A549 (cell line): ENCODE results near the gene CDK5R1. TPM values are rescaled to one million over a fixed set of nuclear protein-coding genes. Genes with fewer than 3 reads are reported as not detected.

ENCODE experiments used
- ATAC-seq, 2 experiments: fragments of 200-7000 bp in 1 of 2; fragments of >200 bp in 1 of 2; cut with Nextera tagmentation in 1 of 2; cut with Tn5 transposase in 1 of 2; 3 replicates each; pipeline versions ENCODE4 v1.8.0 to v1.9.1; 2018 to 2020; ENCODE audit warnings: mild to moderate bottlenecking in 1 of 2, moderate library complexity in 1 of 2
- CTCF ChIA-PET: fragments of 300-600 bp; sonication (Branson Sonifier 250); formaldehyde crosslinking; extraction: SDS; loops from one replicate; lab custom pipeline; 2021; ENCODE audit warnings: antibody characterized with exemption, inconsistent platforms; lab: Yijun Ruan, JAX
- POLR2A ChIA-PET: fragments of 350-600 bp; formaldehyde crosslinking; extraction: SDS; loops from one replicate; lab custom pipeline; 2021; ENCODE audit warnings: antibody characterized with exemption, inconsistent platforms; lab: Yijun Ruan, JAX
- DNase-seq, 2 experiments: peaks; one replicate each; pipeline versions ENCODE4 v3.0.0 to v3.0.0-alpha.2; 2011 to 2016; ENCODE audit warnings: low read depth in 1 of 2, low spot score in 1 of 2
- FAIRE-seq: peaks from 2 replicates; lab custom pipeline; 2011; peaks lifted over from hg19 to GRCh38; lab: Jason Lieb, UNC
- H3K27ac ChIP-seq, 2 experiments: fragments of >200 bp; sonication (Bioruptor Twin); formaldehyde crosslinking; 3 replicates each; pipeline ENCODE4 v1.5.1; 2016 to 2017
- H3K4me1 ChIP-seq: fragments of >200 bp; sonication (Bioruptor Twin); formaldehyde crosslinking; 3 replicates; pipeline ENCODE4 v1.6.1; 2016
- H3K4me2 ChIP-seq: fragments of >200 bp; sonication (Bioruptor Twin); formaldehyde crosslinking; 3 replicates; pipeline ENCODE4 v1.6.1; 2016
- H3K4me3 ChIP-seq: fragments of >200 bp; sonication (Bioruptor Twin); formaldehyde crosslinking; 3 replicates; pipeline ENCODE4 v1.5.1; 2016
- H3K9me3 ChIP-seq: fragments of >200 bp; sonication (Bioruptor Twin); formaldehyde crosslinking; 3 replicates; pipeline ENCODE4 v1.6.1; 2016
- CBX2 ChIP-seq: fragments of 200-600 bp; sonication (generic); IDR thresholded peaks from 2 replicates; pipeline ENCODE4 v1.6.1; 2016; ENCODE audit warnings: low read depth, mild to moderate bottlenecking, borderline replicate concordance
- CEBPB ChIP-seq, 2 experiments: fragments of >200 bp in 1 of 2; sonication (Bioruptor Twin) in 1 of 2; formaldehyde crosslinking in 1 of 2; IDR thresholded peaks; 2 replicates each; pipeline ENCODE4 v1.6.1; 2012 to 2016
- CHD2 ChIP-seq: fragments of 150-350 bp; IDR thresholded peaks from 2 replicates; pipeline ENCODE4 v1.6.1; 2014; ENCODE audit warnings: low read length; ENCODE audit not compliant: partially characterized antibody
- CHD4 ChIP-seq: fragments of 200-600 bp; sonication (generic); IDR thresholded peaks from 2 replicates; pipeline ENCODE4 v1.6.1; 2016; ENCODE audit warnings: antibody characterized with exemption, mild to moderate bottlenecking, borderline replicate concordance
- EHMT2 ChIP-seq: fragments of 200-600 bp; sonication (generic); IDR thresholded peaks from 2 replicates; pipeline ENCODE4 v1.6.1; 2016; ENCODE audit warnings: antibody characterized with exemption, low read depth, mild to moderate bottlenecking, moderate library complexity
- ESRRA ChIP-seq: fragments of 150-350 bp; IDR thresholded peaks from 2 replicates; pipeline ENCODE4 v1.6.1; 2014; ENCODE audit warnings: mild to moderate bottlenecking, low read length, borderline replicate concordance
- FOSB ChIP-seq: fragments of 250-450 bp; sonication (Bioruptor Pico); IDR thresholded peaks from 2 replicates; pipeline ENCODE4 v1.5.0; 2020; ENCODE audit warnings: mild to moderate bottlenecking, moderate library complexity
- FOSL2 ChIP-seq, 2 experiments: fragments of 450-650 bp in 1 of 2; fragments of >200 bp in 1 of 2; sonication (Bioruptor Twin) in 1 of 2; formaldehyde crosslinking; IDR thresholded peaks; 2 replicates each; pipeline versions ENCODE4 v1.5.0 to v1.6.1; 2016 to 2020; ENCODE audit warnings: mild to moderate bottlenecking in 1 of 2, moderate library complexity in 1 of 2
- GATA3 ChIP-seq: IDR thresholded peaks from 2 replicates; pipeline ENCODE4 v1.6.1; 2012; ENCODE audit warnings: borderline replicate concordance
- HOXA7 ChIP-seq: fragments of 250-450 bp; sonication (Bioruptor Pico); IDR thresholded peaks from 2 replicates; pipeline ENCODE4 v1.5.0; 2020; ENCODE audit warnings: mild to moderate bottlenecking, moderate library complexity
- HOXB13 ChIP-seq: fragments of 250-450 bp; sonication (Bioruptor Pico); IDR thresholded peaks from 2 replicates; pipeline ENCODE4 v1.5.0; 2020; ENCODE audit warnings: low read depth, mild to moderate bottlenecking, moderate library complexity
- JUNB ChIP-seq: fragments of >200 bp; sonication (Bioruptor Twin); formaldehyde crosslinking; IDR thresholded peaks from 2 replicates; pipeline ENCODE4 v1.6.1; 2016
- KDM1A ChIP-seq: fragments of 200-600 bp; sonication (generic); IDR thresholded peaks from 2 replicates; pipeline ENCODE4 v1.6.1; 2016; ENCODE audit warnings: low read depth, mild to moderate bottlenecking
- KDM5A ChIP-seq: fragments of 200-600 bp; sonication (generic); IDR thresholded peaks from 2 replicates; pipeline ENCODE4 v1.6.1; 2016; ENCODE audit warnings: antibody characterized with exemption, mild to moderate bottlenecking
- POLR2A ChIP-seq: IDR thresholded peaks from 2 replicates; pipeline ENCODE4 v1.6.1; 2012; ENCODE audit warnings: mild to moderate bottlenecking, low read length
- POLR2AphosphoS2 ChIP-seq: conservative IDR thresholded peaks from 2 replicates; pipeline ENCODE4 v1.6.1; 2012; ENCODE audit warnings: low read length, improper control_type of control experiment, inconsistent platforms
- RFX5 ChIP-seq: fragments of 450-650 bp; IDR thresholded peaks from 2 replicates; pipeline ENCODE4 v1.7.1; 2014; ENCODE audit warnings: antibody characterized with exemption, mild to moderate bottlenecking, moderate library complexity
- RNF2 ChIP-seq: fragments of 200-600 bp; sonication (generic); IDR thresholded peaks from 2 replicates; pipeline ENCODE4 v1.6.1; 2016; ENCODE audit warnings: low read depth, mild to moderate bottlenecking, antibody characterized with exemption, moderate library complexity, borderline replicate concordance
- SREBF2 ChIP-seq: fragments of 450-650 bp; IDR thresholded peaks from 2 replicates; pipeline ENCODE4 v1.6.1; 2014; ENCODE audit warnings: mild to moderate bottlenecking, moderate library complexity
- ZNF302 ChIP-seq: fragments of 250-450 bp; sonication (Bioruptor Pico); IDR thresholded peaks from 2 replicates; pipeline ENCODE4 v1.9.0; 2021; ENCODE audit warnings: inconsistent platforms, mild to moderate bottlenecking, moderate library complexity
- ZSCAN20 ChIP-seq: fragments of 250-450 bp; sonication (Bioruptor Pico); IDR thresholded peaks from 2 replicates; pipeline ENCODE4 v1.8.0; 2022; ENCODE audit warnings: mild to moderate bottlenecking, moderate library complexity
- WGBS: methylation state at CpG from one replicate; pipeline ENCODE4 v1.1.6; 2017; ENCODE audit errors: missing lambda C conversion rate; 5-methylcytosine and 5-hydroxymethylcytosine counted together
- polyA plus RNA-seq, 4 experiments: library from polyadenylated mRNA; depleted of rRNA in 3 of 4; stranded (reverse); fragments of >200 nt; fragmentation: RNase III in 1 of 4; extraction: RNeasy Plus Mini Kit Qiagen cat#74134 plus additional on column Dnase treatment in 1 of 4; gene quantifications; 2 replicates in 3 of 4; 3 replicates in 1 of 4; pipeline ENCODE4 v1.2.3, GENCODE V29; 2011 to 2017
- TF ChIP-seq, protein P1 (sequence below): fragments of 200-600 bp; sonication (generic); IDR thresholded peaks from 2 replicates; pipeline ENCODE4 v1.6.1; 2016; ENCODE audit warnings: antibody characterized with exemption, mild to moderate bottlenecking, moderate library complexity
- TF ChIP-seq, protein P2 (sequence below): IDR thresholded peaks from 2 replicates; pipeline ENCODE4 v1.6.1; 2012
- TF ChIP-seq, protein P3 (sequence below): fragments of >200 bp; sonication (Bioruptor Twin); formaldehyde crosslinking; IDR thresholded peaks from 2 replicates; pipeline ENCODE4 v1.6.1; 2016

Gene CDK5R1
- polyA plus RNA-seq, 2 of the 4 experiments (the other 2 are of a cell fraction), result 0.93 to 2.8 TPM

DNA sequence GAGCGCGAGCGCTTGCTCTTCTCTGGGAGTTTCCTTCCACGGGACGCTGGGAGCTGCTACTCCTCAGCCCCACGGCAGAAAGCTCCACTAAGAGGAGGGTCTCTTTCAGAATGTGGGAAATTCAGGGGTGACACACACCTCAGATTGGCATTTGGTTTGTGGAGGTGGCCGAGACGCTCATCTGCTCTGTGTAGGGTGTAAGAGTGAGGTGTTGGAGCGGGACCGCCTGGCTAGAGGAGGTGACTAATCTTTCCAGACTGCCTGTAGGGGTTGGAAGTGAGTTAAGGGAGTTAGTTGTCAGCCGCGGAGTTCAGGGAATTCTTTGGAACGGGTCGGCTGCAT, 41.7 kb upstream of the CDK5R1 start:
- DNase-seq, result peak; percentile 61 to 70
- ATAC-seq, result peak; percentile 63 to 76
- 3% methylated on average over 14 of the region's 14 CpGs for WGBS
- FAIRE-seq, result no peak
- Histone ChIP-seq H3K27ac (peak overlapping the region; percentile 95 to 97), H3K4me2 (peak overlapping the region; percentile 84), H3K4me1 (peaks cover 19% of the 10 kb centered on the region), H3K4me3 (peak overlapping the region; percentile 92), H3K9me3 (no peaks in the 10 kb centered on the region)
- POLR2A ChIA-PET, result interaction anchor here (0.8 to 2.0 kb wide), 8 partner anchors 10 to 432 kb away, joined by 3 to 7 read pairs (median 3); partner anchors contain the start of genes CDK5R1, MYO1D and ZNF207
- CTCF ChIA-PET, result interaction anchor here (1.0 to 9.8 kb wide), 21 partner anchors 9 to 310 kb away, joined by 3 to 138 read pairs (median 8); partner anchors contain the start of gene C17orf75
- no peak for TF ChIP-seq EHMT2
- no peak for TF ChIP-seq ZNF302 (CRISPR knock-in tag)
- no peak for TF ChIP-seq RNF2
- TF ChIP-seq, protein P1, sequence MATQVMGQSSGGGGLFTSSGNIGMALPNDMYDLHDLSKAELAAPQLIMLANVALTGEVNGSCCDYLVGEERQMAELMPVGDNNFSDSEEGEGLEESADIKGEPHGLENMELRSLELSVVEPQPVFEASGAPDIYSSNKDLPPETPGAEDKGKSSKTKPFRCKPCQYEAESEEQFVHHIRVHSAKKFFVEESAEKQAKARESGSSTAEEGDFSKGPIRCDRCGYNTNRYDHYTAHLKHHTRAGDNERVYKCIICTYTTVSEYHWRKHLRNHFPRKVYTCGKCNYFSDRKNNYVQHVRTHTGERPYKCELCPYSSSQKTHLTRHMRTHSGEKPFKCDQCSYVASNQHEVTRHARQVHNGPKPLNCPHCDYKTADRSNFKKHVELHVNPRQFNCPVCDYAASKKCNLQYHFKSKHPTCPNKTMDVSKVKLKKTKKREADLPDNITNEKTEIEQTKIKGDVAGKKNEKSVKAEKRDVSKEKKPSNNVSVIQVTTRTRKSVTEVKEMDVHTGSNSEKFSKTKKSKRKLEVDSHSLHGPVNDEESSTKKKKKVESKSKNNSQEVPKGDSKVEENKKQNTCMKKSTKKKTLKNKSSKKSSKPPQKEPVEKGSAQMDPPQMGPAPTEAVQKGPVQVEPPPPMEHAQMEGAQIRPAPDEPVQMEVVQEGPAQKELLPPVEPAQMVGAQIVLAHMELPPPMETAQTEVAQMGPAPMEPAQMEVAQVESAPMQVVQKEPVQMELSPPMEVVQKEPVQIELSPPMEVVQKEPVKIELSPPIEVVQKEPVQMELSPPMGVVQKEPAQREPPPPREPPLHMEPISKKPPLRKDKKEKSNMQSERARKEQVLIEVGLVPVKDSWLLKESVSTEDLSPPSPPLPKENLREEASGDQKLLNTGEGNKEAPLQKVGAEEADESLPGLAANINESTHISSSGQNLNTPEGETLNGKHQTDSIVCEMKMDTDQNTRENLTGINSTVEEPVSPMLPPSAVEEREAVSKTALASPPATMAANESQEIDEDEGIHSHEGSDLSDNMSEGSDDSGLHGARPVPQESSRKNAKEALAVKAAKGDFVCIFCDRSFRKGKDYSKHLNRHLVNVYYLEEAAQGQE, result no peak
- TF ChIP-seq KDM5A, result no peak
- TF ChIP-seq, protein P2, sequence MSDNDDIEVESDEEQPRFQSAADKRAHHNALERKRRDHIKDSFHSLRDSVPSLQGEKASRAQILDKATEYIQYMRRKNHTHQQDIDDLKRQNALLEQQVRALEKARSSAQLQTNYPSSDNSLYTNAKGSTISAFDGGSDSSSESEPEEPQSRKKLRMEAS, result 0 out of 2 replicates have a peak, but pooled peaks have one; percentile 13
- TF ChIP-seq SREBF2, result 0 out of 2 replicates have a peak, but pooled peaks have one; percentile 5
- no peak for TF ChIP-seq FOSL2 (IDR thresholded peaks at IDR 0.05)
- TF ChIP-seq FOSL2 (CRISPR knock-in tag; IDR thresholded peaks at IDR 0.05), result peak; percentile 18; the same call in 1 of the 2 replicates
- TF ChIP-seq POLR2AphosphoS2, result no peak
- TF ChIP-seq POLR2A, result 0 out of 2 replicates have a peak, but pooled peaks have one; percentile 18
- no peak for TF ChIP-seq CBX2
- no peak for TF ChIP-seq KDM1A
- no peak for TF ChIP-seq CEBPB (IDR thresholded peaks at IDR 0.05)
- no peak for TF ChIP-seq CHD4
- TF ChIP-seq HOXA7 (CRISPR knock-in tag), result no peak
- TF ChIP-seq CHD2, result no peak
- no peak for TF ChIP-seq RFX5
- TF ChIP-seq FOSB (CRISPR knock-in tag), result no peak
- no peak for TF ChIP-seq GATA3
- TF ChIP-seq, protein P3, sequence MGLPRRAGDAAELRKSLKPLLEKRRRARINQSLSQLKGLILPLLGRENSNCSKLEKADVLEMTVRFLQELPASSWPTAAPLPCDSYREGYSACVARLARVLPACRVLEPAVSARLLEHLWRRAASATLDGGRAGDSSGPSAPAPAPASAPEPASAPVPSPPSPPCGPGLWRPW, result no peak

DNA sequence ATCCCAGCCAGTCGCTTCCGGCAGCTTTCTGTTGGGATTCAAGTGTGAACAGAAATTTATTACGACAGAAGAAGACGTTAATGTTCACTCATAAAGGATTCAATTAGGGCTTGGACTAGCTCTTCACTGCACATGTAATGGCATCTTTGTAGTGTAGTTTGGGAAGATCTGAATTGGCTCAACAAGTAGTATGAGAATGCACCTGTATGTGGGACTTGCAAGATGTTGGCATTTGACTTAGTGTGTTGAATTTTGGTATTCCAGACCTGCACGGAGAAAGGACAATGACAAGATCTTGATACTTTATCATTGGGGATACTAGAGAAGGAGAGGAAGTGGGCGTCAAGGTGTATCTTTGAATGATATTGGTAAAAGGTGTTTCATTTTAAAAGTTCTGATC, 41.3 kb upstream of the CDK5R1 start:
- 9% methylated on average over 6 of the region's 6 CpGs for WGBS
- H3K4me2 ChIP-seq, result peak overlapping the region; percentile 84
- ATAC-seq (no peak), FAIRE-seq (no peak), DNase-seq (no peak)
- TF ChIP-seq, protein P1, result no peak
- TF ChIP-seq ZSCAN20 (CRISPR knock-in tag), result no peak
- no peak for TF ChIP-seq JUNB
- TF ChIP-seq, protein P3, result no peak
- no peak for TF ChIP-seq CHD4
- TF ChIP-seq ESRRA, result no peak
- TF ChIP-seq HOXB13 (CRISPR knock-in tag), result no peak
- TF ChIP-seq HOXA7 (CRISPR knock-in tag), result no peak
- H3K4me1 ChIP-seq, result peaks cover 19% of the 10 kb centered on the region
- peak overlapping the region; percentile 95 to 97 for H3K27ac ChIP-seq
- ChIA-PET POLR2A (interaction anchor here (0.8 to 2.0 kb wide), 3 partner anchors 17 to 105 kb away, joined by 4 to 7 read pairs (median 6); partner anchors contain the start of gene ZNF207), CTCF (interaction anchor here (1.8 to 9.8 kb wide), 11 partner anchors 12 to 309 kb away, joined by 5 to 138 read pairs (median 10); partner anchors contain the start of gene C17orf75)
- H3K9me3 ChIP-seq, result no peaks in the 10 kb centered on the region
- peak overlapping the region; percentile 92 for H3K4me3 ChIP-seq
